A549 (cell line): ENCODE measurements around the gene GOLGA5.

Experiments
- CEBPB ChIP-seq, 2 experiments: fragments of >200 bp in 1 of 2; sonication (Bioruptor Twin) in 1 of 2; formaldehyde crosslinking in 1 of 2; IDR thresholded peaks; 2 replicates each; pipeline ENCODE4 v1.6.1; 2012 to 2016
- CHD2 ChIP-seq: fragments of 150-350 bp; IDR thresholded peaks from 2 replicates; pipeline ENCODE4 v1.6.1; 2014; ENCODE audit warnings: low read length; ENCODE audit not compliant: partially characterized antibody
- EP300 ChIP-seq, 2 experiments: fragments of >200 bp; sonication (Bioruptor Twin); formaldehyde crosslinking; IDR thresholded peaks; 2 replicates in 1 of 2; 3 replicates in 1 of 2; pipeline ENCODE4 v1.6.1; 2016 to 2017
- MAFK ChIP-seq: fragments of 450-650 bp; IDR thresholded peaks from 2 replicates; pipeline ENCODE4 v1.6.1; 2014; ENCODE audit not compliant: partially characterized antibody
- POLR2A ChIP-seq: IDR thresholded peaks from 2 replicates; pipeline ENCODE4 v1.6.1; 2012; ENCODE audit warnings: mild to moderate bottlenecking, low read length
- ZFP36 ChIP-seq: fragments of 450-650 bp; IDR thresholded peaks from 2 replicates; pipeline ENCODE4 v1.6.1; 2014; ENCODE audit warnings: borderline replicate concordance; ENCODE audit not compliant: partially characterized antibody
- TF ChIP-seq, protein P1 (sequence below): fragments of 450-650 bp; IDR thresholded peaks from 2 replicates; pipeline ENCODE4 v1.6.1; 2014; ENCODE audit warnings: antibody characterized with exemption
- TF ChIP-seq, protein P2 (sequence below): fragments of >200 bp; sonication (Bioruptor Twin); formaldehyde crosslinking; IDR thresholded peaks from 3 replicates; pipeline ENCODE4 v1.5.1; 2016

DNA sequence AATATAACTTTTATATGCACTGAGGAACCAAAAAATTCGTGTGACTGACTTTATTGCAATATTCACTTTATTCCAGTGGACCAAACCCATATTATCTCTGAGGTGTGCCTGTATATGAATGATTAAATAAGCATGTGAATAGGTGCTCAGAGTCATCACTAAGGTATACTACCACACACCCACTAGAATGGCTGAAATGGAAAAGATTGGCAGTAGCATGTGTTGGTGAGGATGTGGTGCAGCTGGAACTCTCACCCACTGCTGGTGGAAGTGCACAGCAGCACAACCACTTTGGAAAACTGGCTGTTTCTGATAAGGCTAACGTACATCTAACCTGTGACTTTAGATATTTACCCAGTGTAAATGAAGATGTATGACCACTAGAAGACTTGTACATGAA is 36.8 kb downstream of the GOLGA5 start:
- TF ChIP-seq, protein P1, sequence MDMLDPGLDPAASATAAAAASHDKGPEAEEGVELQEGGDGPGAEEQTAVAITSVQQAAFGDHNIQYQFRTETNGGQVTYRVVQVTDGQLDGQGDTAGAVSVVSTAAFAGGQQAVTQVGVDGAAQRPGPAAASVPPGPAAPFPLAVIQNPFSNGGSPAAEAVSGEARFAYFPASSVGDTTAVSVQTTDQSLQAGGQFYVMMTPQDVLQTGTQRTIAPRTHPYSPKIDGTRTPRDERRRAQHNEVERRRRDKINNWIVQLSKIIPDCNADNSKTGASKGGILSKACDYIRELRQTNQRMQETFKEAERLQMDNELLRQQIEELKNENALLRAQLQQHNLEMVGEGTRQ = no peak
- TF ChIP-seq MAFK (no peak), CHD2 (no peak), EP300 (IDR thresholded peaks at IDR 0.05) (no peak), POLR2A (no peak), CEBPB (IDR thresholded peaks at IDR 0.05) (no peak), ZFP36 (no peak)
- TF ChIP-seq, protein P2, sequence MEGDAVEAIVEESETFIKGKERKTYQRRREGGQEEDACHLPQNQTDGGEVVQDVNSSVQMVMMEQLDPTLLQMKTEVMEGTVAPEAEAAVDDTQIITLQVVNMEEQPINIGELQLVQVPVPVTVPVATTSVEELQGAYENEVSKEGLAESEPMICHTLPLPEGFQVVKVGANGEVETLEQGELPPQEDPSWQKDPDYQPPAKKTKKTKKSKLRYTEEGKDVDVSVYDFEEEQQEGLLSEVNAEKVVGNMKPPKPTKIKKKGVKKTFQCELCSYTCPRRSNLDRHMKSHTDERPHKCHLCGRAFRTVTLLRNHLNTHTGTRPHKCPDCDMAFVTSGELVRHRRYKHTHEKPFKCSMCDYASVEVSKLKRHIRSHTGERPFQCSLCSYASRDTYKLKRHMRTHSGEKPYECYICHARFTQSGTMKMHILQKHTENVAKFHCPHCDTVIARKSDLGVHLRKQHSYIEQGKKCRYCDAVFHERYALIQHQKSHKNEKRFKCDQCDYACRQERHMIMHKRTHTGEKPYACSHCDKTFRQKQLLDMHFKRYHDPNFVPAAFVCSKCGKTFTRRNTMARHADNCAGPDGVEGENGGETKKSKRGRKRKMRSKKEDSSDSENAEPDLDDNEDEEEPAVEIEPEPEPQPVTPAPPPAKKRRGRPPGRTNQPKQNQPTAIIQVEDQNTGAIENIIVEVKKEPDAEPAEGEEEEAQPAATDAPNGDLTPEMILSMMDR = no peak
